IPS-20b (cell line): ENCODE measurements around the gene PRKG2.

Source experiments
- H3K27ac ChIP-seq: one replicate; pipeline ENCODE4 v1.5.1; 2013; ENCODE audit warnings: low read length
- H3K27me3 ChIP-seq: 2 replicates; pipeline ENCODE4 v1.6.1; 2013; ENCODE audit warnings: mild to moderate bottlenecking, low read length, inconsistent platforms; ENCODE audit not compliant: insufficient read depth
- H3K36me3 ChIP-seq: 2 replicates; pipeline ENCODE4 v1.6.1; 2013; ENCODE audit warnings: low read depth, mild to moderate bottlenecking, inconsistent platforms, low read length, moderate library complexity; ENCODE audit not compliant: insufficient read depth
- H3K4me1 ChIP-seq: 2 replicates; pipeline ENCODE4 v1.6.1; 2013; ENCODE audit warnings: mild to moderate bottlenecking, control low read depth, inconsistent platforms, low read length, moderate library complexity; ENCODE audit not compliant: insufficient read depth
- H3K4me3 ChIP-seq: 2 replicates; pipeline ENCODE4 v1.5.1; 2013; ENCODE audit warnings: mild to moderate bottlenecking, low read length, inconsistent platforms
- H3K9ac ChIP-seq: 2 replicates; pipeline ENCODE4 v1.6.1; 2013; ENCODE audit warnings: low read depth, mild to moderate bottlenecking, inconsistent platforms, low read length, moderate library complexity
- H3K9me3 ChIP-seq: 2 replicates; pipeline ENCODE4 v1.6.1; 2013; ENCODE audit warnings: mild to moderate bottlenecking, low read depth, low read length, inconsistent platforms; ENCODE audit not compliant: insufficient read depth

Gene PRKG2

GRCh38 chr4:81148576-81148975 is 66.4 kb downstream of the PRKG2 start:
- H3K9ac ChIP-seq = no peak overlapping the region
- H3K27ac ChIP-seq = no peak overlapping the region
- no peak overlapping the region for H3K4me3 ChIP-seq
- H3K36me3 ChIP-seq = no peaks in the 10 kb centered on the region
- H3K27me3 ChIP-seq = no peaks in the 10 kb centered on the region
- H3K9me3 ChIP-seq = no peaks in the 10 kb centered on the region
- no peaks in the 10 kb centered on the region for H3K4me1 ChIP-seq

- H3K4me3 ChIP-seq = no peak overlapping the region
- H3K36me3 ChIP-seq = no peaks in the 10 kb centered on the region
- no peak overlapping the region for H3K9ac ChIP-seq
- no peak overlapping the region for H3K27ac ChIP-seq
- H3K4me1 ChIP-seq = no peaks in the 10 kb centered on the region
- H3K27me3 ChIP-seq = no peaks in the 10 kb centered on the region
- no peaks in the 10 kb centered on the region for H3K9me3 ChIP-seq
These were observed 68.6 kb downstream of the PRKG2 start for GRCh38 chr4:81146466-81146865.

- Histone ChIP-seq H3K27ac (no peak overlapping the region), H3K27me3 (no peaks in the 10 kb centered on the region), H3K36me3 (no peaks in the 10 kb centered on the region), H3K4me1 (no peaks in the 10 kb centered on the region), H3K9ac (no peak overlapping the region), H3K9me3 (no peaks in the 10 kb centered on the region), H3K4me3 (no peak overlapping the region)
These were observed 71.8 kb downstream of the PRKG2 start for GRCh38 chr4:81143183-81143582.

- H3K9ac ChIP-seq = no peak overlapping the region
- no peak overlapping the region for H3K4me3 ChIP-seq
- no peaks in the 10 kb centered on the region for H3K9me3 ChIP-seq
- no peaks in the 10 kb centered on the region; the same call in 1 of the 2 replicates for H3K4me1 ChIP-seq
- no peaks in the 10 kb centered on the region for H3K27me3 ChIP-seq
- no peak overlapping the region for H3K27ac ChIP-seq
- no peaks in the 10 kb centered on the region for H3K36me3 ChIP-seq
These were observed 72.3 kb downstream of the PRKG2 start for GRCh38 chr4:81142744-81143143.

GRCh38 chr4:81137894-81138293 is 77.1 kb downstream of the PRKG2 start:
- no peak overlapping the region for H3K9ac ChIP-seq
- no peak overlapping the region for H3K27ac ChIP-seq
- H3K4me1 ChIP-seq = peaks cover 4% of the 10 kb centered on the region; the same call in 1 of the 2 replicates
- no peak overlapping the region for H3K4me3 ChIP-seq
- H3K27me3 ChIP-seq = no peaks in the 10 kb centered on the region
- H3K9me3 ChIP-seq = no peaks in the 10 kb centered on the region
- H3K36me3 ChIP-seq = no peaks in the 10 kb centered on the region

- Histone ChIP-seq H3K27ac (no peak overlapping the region), H3K27me3 (no peaks in the 10 kb centered on the region), H3K36me3 (no peaks in the 10 kb centered on the region), H3K9me3 (no peaks in the 10 kb centered on the region), H3K4me3 (no peak overlapping the region), H3K4me1 (peaks cover 4% of the 10 kb centered on the region; the same call in 1 of the 2 replicates), H3K9ac (no peak overlapping the region)
These were observed 77.6 kb downstream of the PRKG2 start for GRCh38 chr4:81137446-81137845.

- Histone ChIP-seq H3K27ac (no peak overlapping the region), H3K27me3 (no peaks in the 10 kb centered on the region)
These were observed 78.7 kb downstream of the PRKG2 start for GRCh38 chr4:81136161-81136905.

GRCh38 chr4:81135501-81135900 is 79.5 kb downstream of the PRKG2 start:
- Histone ChIP-seq H3K27ac (no peak overlapping the region), H3K9ac (no peak overlapping the region), H3K36me3 (no peaks in the 10 kb centered on the region), H3K4me3 (no peak overlapping the region), H3K9me3 (no peaks in the 10 kb centered on the region), H3K27me3 (no peaks in the 10 kb centered on the region), H3K4me1 (peaks cover 4% of the 10 kb centered on the region; the same call in 1 of the 2 replicates)

More at GRCh38 chr4:81136161-81136905, 78.7 kb downstream of the PRKG2 start:
- Histone ChIP-seq H3K36me3 (no peaks in the 10 kb centered on the region), H3K9me3 (no peaks in the 10 kb centered on the region), H3K4me1 (peaks cover 4% of the 10 kb centered on the region; the same call in 1 of the 2 replicates), H3K9ac (no peak overlapping the region), H3K4me3 (no peak overlapping the region)

GRCh38 chr4:81131563-81131962 is 83.5 kb downstream of the PRKG2 start:
- Histone ChIP-seq H3K27ac (no peak overlapping the region), H3K9me3 (no peaks in the 10 kb centered on the region), H3K4me3 (no peak overlapping the region), H3K36me3 (no peaks in the 10 kb centered on the region), H3K4me1 (no peaks in the 10 kb centered on the region; the same call in 1 of the 2 replicates), H3K9ac (no peak overlapping the region), H3K27me3 (no peaks in the 10 kb centered on the region)

- Histone ChIP-seq H3K4me3 (no peak overlapping the region; the same call in 1 of the 2 replicates), H3K9me3 (no peaks in the 10 kb centered on the region), H3K27me3 (no peaks in the 10 kb centered on the region), H3K9ac (no peak overlapping the region; the same call in 1 of the 2 replicates), H3K4me1 (no peaks in the 10 kb centered on the region; the same call in 1 of the 2 replicates), H3K27ac (no peak overlapping the region), H3K36me3 (no peaks in the 10 kb centered on the region)
These were observed 84.0 kb downstream of the PRKG2 start for GRCh38 chr4:81131066-81131465.

GRCh38 chr4:81130569-81130968 is 84.5 kb downstream of the PRKG2 start:
- H3K9ac ChIP-seq = peak overlapping the region; percentile 20; the same call in 1 of the 2 replicates
- no peaks in the 10 kb centered on the region for H3K36me3 ChIP-seq
- no peaks in the 10 kb centered on the region; the same call in 1 of the 2 replicates for H3K4me1 ChIP-seq
- no peaks in the 10 kb centered on the region for H3K27me3 ChIP-seq
- no peak overlapping the region; the same call in 1 of the 2 replicates for H3K4me3 ChIP-seq
- H3K27ac ChIP-seq = no peak overlapping the region
- no peaks in the 10 kb centered on the region for H3K9me3 ChIP-seq

- Histone ChIP-seq H3K4me1 (no peaks in the 10 kb centered on the region), H3K4me3 (no peak overlapping the region)
These were observed 95.0 kb downstream of the PRKG2 start for GRCh38 chr4:81120055-81120454.

More at GRCh38 chr4:81120055-81120454, 95.0 kb downstream of the PRKG2 start:
- Histone ChIP-seq H3K27me3 (no peaks in the 10 kb centered on the region), H3K9me3 (no peaks in the 10 kb centered on the region), H3K36me3 (no peaks in the 10 kb centered on the region), H3K27ac (no peak overlapping the region), H3K9ac (no peak overlapping the region)
